ENCODE data around the gene MAST2. TPM values are rescaled to one million over a fixed set of nuclear protein-coding genes. Genes with fewer than 3 reads are reported as not detected.
A peak's percentile ranks its signal among the peaks of the same experiment; 100 is the strongest.

Gene MAST2
- total RNA-seq, 1 donor from 2014 or later: 38.1 TPM

GRCh38 chr1:46065405-46065804 is 262.0 kb downstream of the MAST2 start:
- no peak overlapping the region for H3K4me3 Mint-ChIP-seq
- H3K27me3 Mint-ChIP-seq: no peaks in the 10 kb centered on the region
- DNase-seq (ENCODE audit: extremely low spot score, unreplicated experiment): no peak
- H3K36me3 Mint-ChIP-seq: peaks cover 25% of the 10 kb centered on the region
- no peaks in the 10 kb centered on the region for H3K9me3 Mint-ChIP-seq
- TF ChIP-seq CTCF (conservative IDR thresholded peaks at IDR 0.05): no peak
- peaks cover 4% of the 10 kb centered on the region for H3K4me1 Mint-ChIP-seq (ENCODE audit: unreplicated experiment)
- H3K27ac Mint-ChIP-seq: peak overlapping the region; percentile 24

DNA sequence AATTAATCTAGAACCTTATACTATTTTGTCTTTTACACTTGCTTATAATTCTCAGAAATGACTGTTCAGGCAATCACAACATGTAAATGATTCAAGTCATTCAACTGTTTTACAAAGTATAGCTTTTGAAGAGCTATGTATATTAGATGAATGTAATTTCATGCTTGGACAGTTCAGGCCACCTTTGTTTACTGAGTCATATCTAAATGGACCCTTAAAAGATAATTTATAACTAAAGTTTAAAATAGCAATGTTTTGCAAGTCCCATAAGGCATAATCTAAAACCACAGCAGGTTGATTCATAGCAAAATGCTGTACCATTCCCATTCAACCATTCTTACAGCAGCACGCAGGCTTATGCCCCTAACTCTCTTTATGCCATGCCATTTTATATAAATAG is 264.2 kb downstream of the MAST2 start:
- Mint-ChIP-seq H3K27ac (no peak overlapping the region), H3K36me3 (peaks cover 18% of the 10 kb centered on the region), H3K9me3 (peaks cover 5% of the 10 kb centered on the region), H3K4me1 (ENCODE audit: unreplicated experiment) (peaks cover 10% of the 10 kb centered on the region), H3K27me3 (no peaks in the 10 kb centered on the region), H3K4me3 (no peak overlapping the region)
- TF ChIP-seq CTCF (conservative IDR thresholded peaks at IDR 0.05): no peak
- no peak for DNase-seq (ENCODE audit: extremely low spot score, unreplicated experiment)

- peaks cover 19% of the 10 kb centered on the region for H3K36me3 Mint-ChIP-seq
- TF ChIP-seq CTCF (conservative IDR thresholded peaks at IDR 0.05): no peak
- no peaks in the 10 kb centered on the region for H3K27me3 Mint-ChIP-seq
- H3K4me1 Mint-ChIP-seq (ENCODE audit: unreplicated experiment): peaks cover 9% of the 10 kb centered on the region
- DNase-seq (ENCODE audit: extremely low spot score, unreplicated experiment): no peak
- no peak overlapping the region for H3K27ac Mint-ChIP-seq
- H3K4me3 Mint-ChIP-seq: no peak overlapping the region
- peaks cover 5% of the 10 kb centered on the region for H3K9me3 Mint-ChIP-seq
Observed at GRCh38 chr1:46068525-46068924, 265.1 kb downstream of the MAST2 start.

DNA sequence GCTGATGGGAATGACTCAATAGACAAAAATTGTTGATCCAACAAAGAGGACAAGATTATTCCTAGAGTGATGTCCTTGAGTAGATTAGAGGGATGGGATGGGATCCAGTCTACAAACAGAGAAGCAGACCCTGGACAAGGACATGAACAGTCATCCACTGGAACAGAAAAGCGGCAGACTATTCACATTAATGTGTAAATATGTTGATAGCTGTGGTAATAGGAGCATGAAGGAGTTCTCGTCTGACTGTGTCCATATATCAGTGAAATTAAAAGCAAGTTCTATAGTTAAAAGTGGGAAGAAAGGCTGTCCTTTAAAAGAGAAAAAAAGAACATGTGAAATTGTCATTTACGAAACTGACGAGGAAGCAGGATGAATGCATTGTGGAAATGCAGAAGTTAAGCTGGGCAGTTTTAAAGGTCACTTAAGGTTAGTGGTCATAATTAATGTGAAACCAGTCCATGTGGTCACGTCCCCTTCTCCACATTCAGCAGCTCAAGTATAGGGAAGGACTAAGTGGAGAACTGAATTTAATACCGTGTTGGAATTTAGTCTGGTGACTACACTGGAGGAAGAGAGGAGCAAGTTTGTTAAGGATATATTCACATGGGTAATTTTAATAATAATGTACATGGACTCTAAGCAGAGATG is 266.9 kb downstream of the MAST2 start:
- Mint-ChIP-seq H3K36me3 (peaks cover 24% of the 10 kb centered on the region), H3K9me3 (peaks cover 5% of the 10 kb centered on the region), H3K4me1 (ENCODE audit: unreplicated experiment) (peaks cover 6% of the 10 kb centered on the region), H3K27ac (no peak overlapping the region), H3K27me3 (no peaks in the 10 kb centered on the region), H3K4me3 (no peak overlapping the region)
- TF ChIP-seq CTCF (conservative IDR thresholded peaks at IDR 0.05): no peak
- DNase-seq (ENCODE audit: extremely low spot score, unreplicated experiment): no peak

- no peak overlapping the region for H3K27ac Mint-ChIP-seq
- no peak for TF ChIP-seq CTCF (conservative IDR thresholded peaks at IDR 0.05)
- H3K27me3 Mint-ChIP-seq: no peaks in the 10 kb centered on the region
- H3K4me3 Mint-ChIP-seq: no peak overlapping the region
- H3K36me3 Mint-ChIP-seq: peaks cover 28% of the 10 kb centered on the region
- DNase-seq (ENCODE audit: extremely low spot score, unreplicated experiment): no peak
- peaks cover 5% of the 10 kb centered on the region for H3K9me3 Mint-ChIP-seq
- H3K4me1 Mint-ChIP-seq (ENCODE audit: unreplicated experiment): peaks cover 12% of the 10 kb centered on the region
Observed at GRCh38 chr1:46072975-46073374, 269.6 kb downstream of the MAST2 start.
